H9 (cell line): ENCODE results near the gene GLRX. TPM values are rescaled to one million over a fixed set of nuclear protein-coding genes. Genes with fewer than 3 reads are reported as not detected.

ENCODE experiments used
- DNase-seq: peaks from one replicate; pipeline ENCODE4 v3.0.0-alpha.2; 2017
- H2AFZ ChIP-seq: one replicate; pipeline ENCODE4 v1.6.1; 2013; ENCODE audit warnings: mild to moderate bottlenecking, low read length, control low read depth, moderate library complexity
- H2AK5ac ChIP-seq: 2 replicates; pipeline ENCODE4 v1.6.1; 2013; ENCODE audit warnings: low read length, control low read depth, mixed read lengths; ENCODE audit not compliant: insufficient read length
- H2BK120ac ChIP-seq: one replicate; pipeline ENCODE4 v1.6.1; 2013; ENCODE audit warnings: low read depth, mild to moderate bottlenecking, low read length, control low read depth, inconsistent platforms; ENCODE audit not compliant: poor library complexity, severe bottlenecking
- H2BK12ac ChIP-seq: 2 replicates; pipeline ENCODE4 v1.6.1; 2013; ENCODE audit warnings: low read length, control low read depth, mixed read lengths, low read depth; ENCODE audit not compliant: insufficient read length
- H2BK15ac ChIP-seq: 2 replicates; pipeline ENCODE4 v1.6.1; 2013; ENCODE audit warnings: low read depth, low read length, control low read depth
- H2BK20ac ChIP-seq: one replicate; pipeline ENCODE4 v1.6.1; 2013; ENCODE audit warnings: low read depth, mild to moderate bottlenecking, low read length, control low read depth, inconsistent platforms; ENCODE audit not compliant: poor library complexity, severe bottlenecking
- H2BK5ac ChIP-seq: 2 replicates; pipeline ENCODE4 v1.6.1; 2013; ENCODE audit warnings: low read length, control low read depth, mixed read lengths; ENCODE audit not compliant: insufficient read length
- H3K14ac ChIP-seq: 2 replicates; pipeline ENCODE4 v1.6.1; 2013; ENCODE audit warnings: low read length, control low read depth; ENCODE audit not compliant: insufficient read depth
- H3K18ac ChIP-seq: 2 replicates; pipeline ENCODE4 v1.6.1; 2013; ENCODE audit warnings: low read depth, mild to moderate bottlenecking, mixed read lengths, low read length, control low read depth; ENCODE audit not compliant: insufficient read length
- H3K23ac ChIP-seq: 2 replicates; pipeline ENCODE4 v1.6.1; 2013; ENCODE audit warnings: low read length, control low read depth, mixed read lengths, low read depth; ENCODE audit not compliant: insufficient read length
- H3K23me2 ChIP-seq: 2 replicates; pipeline ENCODE4 v1.6.1; 2013; ENCODE audit warnings: low read depth, mild to moderate bottlenecking, mixed read lengths, low read length, control low read depth; ENCODE audit not compliant: insufficient read length, poor library complexity, severe bottlenecking
- H3K27ac ChIP-seq: 2 replicates; pipeline ENCODE4 v1.5.1; 2013; ENCODE audit warnings: low read length, control low read depth, mixed read lengths, low read depth; ENCODE audit not compliant: insufficient read length
- H3K27me3 ChIP-seq: 2 replicates; pipeline ENCODE4 v1.6.1; 2013; ENCODE audit warnings: low read length, control low read depth, inconsistent platforms; ENCODE audit not compliant: insufficient read depth
- H3K4ac ChIP-seq: 2 replicates; pipeline ENCODE4 v1.6.1; 2013; ENCODE audit warnings: low read depth, mild to moderate bottlenecking, control low read depth, inconsistent platforms, low read length, moderate library complexity
- H3K4me1 ChIP-seq: 2 replicates; pipeline ENCODE4 v1.6.1; 2013; ENCODE audit warnings: low read length, control low read depth, inconsistent platforms; ENCODE audit not compliant: insufficient read depth
- H3K4me2 ChIP-seq: 2 replicates; pipeline ENCODE4 v1.6.1; 2013; ENCODE audit warnings: low read length, control low read depth, mixed read lengths; ENCODE audit not compliant: insufficient read length, insufficient read depth
- H3K56ac ChIP-seq: 2 replicates; pipeline ENCODE4 v1.6.1; 2013; ENCODE audit warnings: low read depth, mild to moderate bottlenecking, mixed read lengths, low read length, control low read depth; ENCODE audit not compliant: insufficient read length
- H3K79me1 ChIP-seq: 2 replicates; pipeline ENCODE4 v1.6.1; 2013; ENCODE audit warnings: low read depth, mild to moderate bottlenecking, moderate library complexity, low read length, control low read depth, inconsistent platforms; ENCODE audit not compliant: insufficient read depth, poor library complexity, severe bottlenecking
- H3K79me2 ChIP-seq: 2 replicates; pipeline ENCODE4 v1.6.1; 2013; ENCODE audit warnings: low read length, control low read depth, inconsistent platforms; ENCODE audit not compliant: insufficient read depth
- H3K9ac ChIP-seq: 2 replicates; pipeline ENCODE4 v1.6.1; 2013; ENCODE audit warnings: low read length, control low read depth, mixed read lengths; ENCODE audit not compliant: insufficient read length; ENCODE audit errors: extremely low read depth
- H3K9me3 ChIP-seq: one replicate; pipeline ENCODE4 v1.6.1; 2013; ENCODE audit warnings: low read depth, low read length, inconsistent platforms; ENCODE audit not compliant: control insufficient read depth
- H3T11ph ChIP-seq: one replicate; pipeline ENCODE4 v1.6.1; 2013; ENCODE audit warnings: mild to moderate bottlenecking, low read length, control low read depth, inconsistent platforms
- H4K20me1 ChIP-seq: one replicate; pipeline ENCODE4 v1.6.1; 2013; ENCODE audit not compliant: control insufficient read depth, insufficient read length, insufficient read depth
- H4K5ac ChIP-seq: 2 replicates; pipeline ENCODE4 v1.6.1; 2013; ENCODE audit warnings: low read depth, mild to moderate bottlenecking, mixed read lengths, low read length, control low read depth; ENCODE audit not compliant: insufficient read length
- H4K8ac ChIP-seq: replicated peaks from 2 replicates; pipeline ENCODE4 v1.6.1; 2013; ENCODE audit warnings: low read length, control low read depth, mixed read lengths, low read depth; ENCODE audit not compliant: insufficient read length
- H4K91ac ChIP-seq: 2 replicates; pipeline ENCODE4 v1.6.1; 2013; ENCODE audit warnings: low read depth, mild to moderate bottlenecking, moderate library complexity, mixed read lengths, low read length, control low read depth; ENCODE audit not compliant: insufficient read length
- H3K27ac Mint-ChIP-seq, 3 experiments: 2 replicates in 2 of 3; 3 replicates in 1 of 3; pipeline ENCODE4 v1.8.0; 2020 to 2021; ENCODE audit warnings: mixed read lengths in 3 of 3, mild to moderate bottlenecking in 1 of 3, moderate library complexity in 1 of 3
- H3K27me3 Mint-ChIP-seq: 2 replicates; pipeline ENCODE4 v1.8.0; 2021; ENCODE audit warnings: low read depth, mild to moderate bottlenecking, moderate library complexity, mixed read lengths
- H3K36me3 Mint-ChIP-seq, 3 experiments: 2 replicates in 2 of 3; 3 replicates in 1 of 3; pipeline ENCODE4 v1.8.0; 2020 to 2021; ENCODE audit warnings: low read depth in 3 of 3, mixed read lengths in 3 of 3; ENCODE audit not compliant: insufficient read depth in 1 of 3
- H3K4me1 Mint-ChIP-seq, 2 experiments: 2 replicates each; pipeline ENCODE4 v1.8.0; 2020; ENCODE audit warnings: mixed read lengths in 2 of 2
- H3K4me3 Mint-ChIP-seq, 2 experiments: 2 replicates in 1 of 2; 3 replicates in 1 of 2; pipeline ENCODE4 v1.8.0; 2020 to 2021; ENCODE audit warnings: mild to moderate bottlenecking in 2 of 2, mixed read lengths in 2 of 2, moderate library complexity in 1 of 2
- H3K9me3 Mint-ChIP-seq, 2 experiments: 2 replicates in 1 of 2; 3 replicates in 1 of 2; pipeline ENCODE4 v1.8.0; 2020; ENCODE audit warnings: mild to moderate bottlenecking in 2 of 2, mixed read lengths in 2 of 2, moderate library complexity in 1 of 2
- CTCF ChIP-seq: fragments of 200-600 bp; sonication (generic); conservative IDR thresholded peaks from 3 replicates; pipeline ENCODE4 v1.8.0; 2021; ENCODE audit warnings: antibody characterized with exemption, mild to moderate bottlenecking
- WGBS: extraction: QIAGEN DNeasy Blood & Tissue Kit; methylation state at CpG from one replicate; pipeline ENCODE4 v1.1.7; 2013; ENCODE audit warnings: missing lambda C conversion rate, low lambda C conversion rate, mixed read lengths; ENCODE audit not compliant: insufficient read length; ENCODE audit errors: extremely low coverage; 5-methylcytosine and 5-hydroxymethylcytosine counted together
- total RNA-seq: library from RNA; stranded (reverse); gene quantifications from 2 replicates; pipeline ENCODE4 v1.2.1, GENCODE V29; 2021

GLRX gene
- total RNA-seq, 1 experiment from 2014 or later = 13.8 TPM

- H4K5ac ChIP-seq = no peak overlapping the region
- H2AFZ ChIP-seq = no peak overlapping the region
- no peak overlapping the region for H4K91ac ChIP-seq
- no peak overlapping the region for H3K23ac ChIP-seq
- no peak overlapping the region for H3K14ac ChIP-seq
- no peak overlapping the region for H3K56ac ChIP-seq
- no peaks in the 10 kb centered on the region for H3K9me3 Mint-ChIP-seq
- H3K27ac Mint-ChIP-seq = no peak overlapping the region
- H2BK120ac ChIP-seq = no peak overlapping the region
- H3K79me2 ChIP-seq = no peaks in the 10 kb centered on the region
- H3K27me3 ChIP-seq = no peaks in the 10 kb centered on the region
- no peak overlapping the region for H3K4ac ChIP-seq
- H3K4me2 ChIP-seq = no peak overlapping the region
- H3T11ph ChIP-seq = no peak overlapping the region
- no peaks in the 10 kb centered on the region for H3K9me3 ChIP-seq
- no peak overlapping the region for H2BK20ac ChIP-seq
- peaks cover 3 to 4% of the 10 kb centered on the region in 2 experiments; a peak in 1 of 4 replicates for H3K4me1 Mint-ChIP-seq
- H3K18ac ChIP-seq = no peak overlapping the region
- H3K27me3 Mint-ChIP-seq = no peaks in the 10 kb centered on the region
- no peak overlapping the region for H3K9ac ChIP-seq
- no peak overlapping the region for H4K8ac ChIP-seq
- no CpG with 5 or more reads among the region's 2 CpGs for WGBS
- no peak overlapping the region for H3K27ac ChIP-seq
- peaks cover 0 to 2% (median 0%) of the 10 kb centered on the region in 3 experiments; a peak in 1 of 7 replicates for H3K36me3 Mint-ChIP-seq
- TF ChIP-seq CTCF = no peak
- no peaks in the 10 kb centered on the region for H3K79me1 ChIP-seq
- no peaks in the 10 kb centered on the region for H4K20me1 ChIP-seq
- H2BK12ac ChIP-seq = no peak overlapping the region
- no peak overlapping the region for H2BK5ac ChIP-seq
- H3K4me1 ChIP-seq = no peaks in the 10 kb centered on the region
- H2AK5ac ChIP-seq = no peak overlapping the region
- DNase-seq = no peak
- H3K23me2 ChIP-seq = no peaks in the 10 kb centered on the region
- H2BK15ac ChIP-seq = no peak overlapping the region
- no peak overlapping the region for H3K4me3 Mint-ChIP-seq
These were observed 42.9 kb downstream of the GLRX start for GRCh38 chr5:95779611-95780010.
